Transverse colon (tissue), 4 donors: ENCODE data around the gene ARL15.

Experiments
- POLR2A ChIP-seq: fragments of 450-650 bp; IDR thresholded peaks from one replicate; pipeline ENCODE4 v1.6.1; 2016; ENCODE audit warnings: antibody characterized with exemption, mild to moderate bottlenecking, moderate library complexity
- POLR2AphosphoS5 ChIP-seq, 3 donors: sonication (generic); formaldehyde crosslinking; IDR thresholded peaks; one replicate each; pipeline ENCODE4 v1.6.1; 2016; ENCODE audit warnings: antibody characterized with exemption in 3 of 3
- TF ChIP-seq, protein P1 (sequence below), 5 experiments: fragments of 200-600 bp in 3 of 5; fragments of 450-650 bp in 2 of 5; sonication (generic) in 3 of 5; IDR thresholded peaks; 1 replicate in 2 of 5; 2 replicates in 3 of 5; pipeline ENCODE4 v1.5.1; 2016 to 2017; ENCODE audit warnings: antibody characterized with exemption in 5 of 5, inconsistent platforms in 3 of 5, mild to moderate bottlenecking in 2 of 5, moderate library complexity in 1 of 5

DNA sequence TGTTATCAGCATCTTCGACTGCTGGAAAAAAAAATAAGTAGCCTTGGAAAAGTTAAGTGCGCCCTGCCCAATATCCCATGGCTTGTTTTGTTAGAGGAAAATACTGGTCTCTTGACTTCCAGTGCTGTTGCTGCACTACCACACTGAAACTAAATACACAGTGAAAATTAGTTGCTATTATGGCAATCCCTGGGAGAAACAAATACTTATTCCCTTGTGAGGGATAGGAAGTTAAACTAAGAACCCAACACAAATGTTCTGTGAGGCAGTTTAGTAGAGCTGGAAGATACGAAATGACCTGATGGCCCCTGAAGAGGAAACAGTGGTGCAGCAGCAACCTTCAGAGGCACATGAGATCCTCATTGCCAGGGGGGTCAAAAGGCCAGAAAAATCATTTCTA lies 164.0 kb downstream of the ARL15 start:
- TF ChIP-seq, protein P1, sequence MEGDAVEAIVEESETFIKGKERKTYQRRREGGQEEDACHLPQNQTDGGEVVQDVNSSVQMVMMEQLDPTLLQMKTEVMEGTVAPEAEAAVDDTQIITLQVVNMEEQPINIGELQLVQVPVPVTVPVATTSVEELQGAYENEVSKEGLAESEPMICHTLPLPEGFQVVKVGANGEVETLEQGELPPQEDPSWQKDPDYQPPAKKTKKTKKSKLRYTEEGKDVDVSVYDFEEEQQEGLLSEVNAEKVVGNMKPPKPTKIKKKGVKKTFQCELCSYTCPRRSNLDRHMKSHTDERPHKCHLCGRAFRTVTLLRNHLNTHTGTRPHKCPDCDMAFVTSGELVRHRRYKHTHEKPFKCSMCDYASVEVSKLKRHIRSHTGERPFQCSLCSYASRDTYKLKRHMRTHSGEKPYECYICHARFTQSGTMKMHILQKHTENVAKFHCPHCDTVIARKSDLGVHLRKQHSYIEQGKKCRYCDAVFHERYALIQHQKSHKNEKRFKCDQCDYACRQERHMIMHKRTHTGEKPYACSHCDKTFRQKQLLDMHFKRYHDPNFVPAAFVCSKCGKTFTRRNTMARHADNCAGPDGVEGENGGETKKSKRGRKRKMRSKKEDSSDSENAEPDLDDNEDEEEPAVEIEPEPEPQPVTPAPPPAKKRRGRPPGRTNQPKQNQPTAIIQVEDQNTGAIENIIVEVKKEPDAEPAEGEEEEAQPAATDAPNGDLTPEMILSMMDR (IDR thresholded peaks at IDR 0.05): no peak
- TF ChIP-seq POLR2AphosphoS5 (IDR thresholded peaks at IDR 0.05): no peak
- TF ChIP-seq POLR2A: no peak
